GM18526 (cell line): Measurements from ENCODE around the gene IRAK1.

Experiments
- POLR2A ChIP-seq: IDR thresholded peaks from 3 replicates; pipeline ENCODE4 v1.6.1; 2011; ENCODE audit not compliant: insufficient read length; ENCODE audit errors: extremely low read depth

IRAK1 gene

DNA sequence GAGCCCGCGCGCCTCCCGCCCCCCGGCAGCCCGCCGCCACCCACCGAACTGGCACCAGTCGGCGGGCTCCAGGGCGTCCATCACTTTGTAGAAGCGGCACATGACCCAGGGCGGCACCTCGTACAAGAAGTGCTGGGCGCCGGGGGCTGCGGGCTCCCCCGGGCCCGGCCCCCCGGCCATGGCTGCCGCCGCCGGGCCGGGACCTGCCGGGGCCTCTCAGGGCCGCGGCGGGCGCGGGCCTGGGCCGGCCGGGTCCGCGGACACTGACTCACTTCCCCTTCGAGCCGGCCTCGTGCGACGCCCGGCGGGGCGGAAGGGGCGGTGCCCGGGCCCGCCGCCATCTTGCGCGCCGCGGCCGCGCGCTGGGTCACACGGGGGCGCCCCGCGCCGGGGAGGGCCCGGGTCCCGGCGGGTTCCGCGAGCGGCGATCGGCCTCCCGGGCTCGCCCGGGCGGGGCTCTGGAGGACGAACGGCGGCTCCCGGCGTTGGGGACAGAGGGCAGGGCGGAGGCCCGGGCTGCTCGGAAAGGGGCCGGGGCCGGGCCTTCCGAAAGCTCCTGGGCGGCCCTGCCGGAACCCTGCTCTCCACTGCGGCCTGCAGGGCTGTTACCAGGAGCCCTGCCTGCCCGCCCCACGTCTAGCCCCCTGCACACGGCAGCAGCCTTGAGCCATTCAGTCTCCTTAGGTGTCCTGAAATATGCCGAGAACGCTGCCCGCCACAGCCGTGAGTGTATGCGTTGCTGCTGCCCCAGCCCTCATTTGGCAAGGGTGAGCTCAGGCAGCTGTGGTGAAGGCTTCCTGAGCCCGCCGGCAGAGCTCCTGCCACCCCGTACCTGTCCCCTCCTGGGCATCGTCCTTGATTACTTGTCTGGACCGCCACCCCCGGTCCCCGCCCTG is at the start of gene IRAK1:
TSS of gene IRAK1 (minus strand) at position 270 of the 896 bp plus-strand sequence. CDS start at position 180, 90 bp downstream.
- TF ChIP-seq POLR2A, result peak; percentile 34

DNA sequence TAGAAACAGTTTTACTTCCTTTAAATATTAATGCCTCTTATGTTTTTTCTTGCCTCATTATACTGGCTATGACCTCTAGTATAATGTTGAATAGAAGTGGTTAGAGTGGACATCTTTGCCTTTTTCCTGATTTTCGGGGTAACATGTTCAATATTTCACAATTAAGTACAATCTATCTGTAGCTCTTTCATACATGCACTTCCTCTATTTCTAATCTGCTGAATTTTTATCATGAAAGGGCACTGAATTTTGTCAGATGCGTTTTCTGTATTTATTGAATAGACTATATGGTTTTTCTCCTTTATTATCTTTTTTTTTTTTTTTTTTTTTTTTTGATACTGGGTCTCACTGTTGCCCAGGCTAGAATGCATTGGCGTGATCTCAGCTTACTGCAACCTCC is 48.9 kb upstream of the IRAK1 start:
- no peak for TF ChIP-seq POLR2A

DNA sequence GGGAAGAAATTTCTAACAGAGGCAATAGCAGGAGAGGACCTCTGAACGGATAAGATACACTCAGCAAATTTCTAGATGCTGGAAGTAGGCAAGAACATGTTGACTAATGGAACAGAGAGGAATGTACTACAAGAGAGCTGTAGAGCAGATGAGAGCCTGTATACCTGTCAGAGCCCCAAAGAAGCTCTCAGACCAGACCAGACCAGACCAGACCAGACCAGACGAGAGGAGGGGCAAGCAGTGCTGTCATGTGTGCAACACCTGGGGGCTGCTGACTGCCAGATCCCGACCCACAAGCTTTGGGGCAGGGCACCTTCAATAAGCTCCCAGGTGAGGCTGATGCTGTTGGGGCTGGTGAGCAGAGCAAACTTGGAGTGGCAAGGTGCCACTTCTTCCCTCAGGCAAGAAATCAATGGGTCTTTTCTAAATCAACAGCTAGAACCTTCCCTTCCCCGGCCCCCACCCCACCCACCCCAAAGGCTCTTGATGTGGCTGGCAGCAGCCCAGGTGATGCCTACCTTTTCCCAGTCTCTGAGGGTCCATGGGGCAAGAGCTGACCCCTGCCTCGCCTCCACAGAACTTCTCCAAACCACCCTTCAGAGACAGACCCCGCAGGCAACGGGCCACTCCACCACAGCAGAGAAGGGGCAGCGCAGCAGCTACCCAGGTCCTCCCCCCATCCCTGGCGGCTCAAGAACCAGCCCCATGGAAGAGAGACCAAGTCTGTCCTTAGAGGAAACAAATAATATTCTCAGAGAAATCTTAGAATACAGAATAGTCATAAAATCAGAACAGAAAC is 45.1 kb upstream of the IRAK1 start:
- TF ChIP-seq POLR2A, result no peak

DNA sequence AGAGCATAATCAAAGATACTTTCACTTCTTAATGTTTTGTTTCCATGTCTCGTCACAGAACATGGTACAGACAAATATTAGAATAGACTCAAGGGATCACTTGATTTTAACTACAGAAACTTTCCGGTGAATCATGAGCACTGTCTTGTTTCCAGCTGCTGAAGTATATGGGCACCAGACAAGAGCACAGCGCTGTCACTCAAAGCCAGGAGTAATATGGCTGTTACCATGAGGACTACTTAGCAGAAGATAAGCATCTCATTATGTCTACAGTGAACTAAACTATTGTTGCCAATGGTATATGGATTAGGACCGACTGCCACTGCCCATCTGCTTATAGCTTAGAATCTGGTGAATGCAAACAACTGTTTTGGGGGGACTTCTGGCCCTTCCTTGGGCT is 43.5 kb upstream of the IRAK1 start:
- no peak for TF ChIP-seq POLR2A

DNA sequence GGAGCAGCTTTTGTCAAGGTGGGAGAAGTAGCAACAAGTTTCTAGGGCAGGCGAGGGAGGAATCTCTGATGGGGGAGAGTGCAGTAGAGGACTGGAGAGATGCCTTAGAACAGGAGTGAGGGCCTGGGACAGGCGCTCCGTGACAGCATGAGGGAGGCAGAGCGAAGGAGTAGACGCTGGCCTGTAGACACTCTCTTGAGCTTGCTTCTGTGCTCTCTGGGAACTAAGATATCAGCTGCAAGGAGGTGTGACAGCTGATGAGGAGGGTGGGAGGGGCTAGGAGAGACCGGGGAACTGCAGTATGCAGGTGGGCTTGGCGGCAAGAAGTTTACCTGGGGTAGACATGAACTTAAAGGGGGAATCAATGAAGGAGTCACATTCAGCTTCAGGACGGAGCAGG is 42.1 kb upstream of the IRAK1 start:
- TF ChIP-seq POLR2A, result no peak

DNA sequence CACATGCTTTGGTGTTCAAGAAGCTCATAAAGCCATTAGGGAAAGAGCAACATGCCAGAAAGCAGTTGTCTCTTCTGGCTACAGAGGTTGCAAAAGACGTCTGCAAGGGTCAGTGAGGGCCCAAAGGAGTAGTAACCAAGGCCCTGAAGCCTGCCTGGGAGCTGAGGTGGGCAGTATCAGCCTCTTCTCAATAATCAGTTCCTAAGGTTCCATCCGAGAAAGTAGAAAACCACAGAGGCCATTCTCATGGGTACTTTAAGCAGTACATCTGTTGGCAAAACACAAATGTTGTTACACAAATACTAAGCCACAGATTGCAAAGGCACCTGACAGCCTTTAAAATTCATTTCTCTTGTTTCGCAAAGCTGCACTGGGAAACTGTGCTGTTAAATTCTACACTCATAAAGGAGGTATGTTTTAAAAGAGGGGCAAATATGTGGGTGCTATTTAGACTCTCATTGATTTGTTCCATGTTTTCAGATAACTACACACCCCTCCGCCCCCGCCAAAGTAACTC is 40.1 kb upstream of the IRAK1 start:
- TF ChIP-seq POLR2A, result no peak

DNA sequence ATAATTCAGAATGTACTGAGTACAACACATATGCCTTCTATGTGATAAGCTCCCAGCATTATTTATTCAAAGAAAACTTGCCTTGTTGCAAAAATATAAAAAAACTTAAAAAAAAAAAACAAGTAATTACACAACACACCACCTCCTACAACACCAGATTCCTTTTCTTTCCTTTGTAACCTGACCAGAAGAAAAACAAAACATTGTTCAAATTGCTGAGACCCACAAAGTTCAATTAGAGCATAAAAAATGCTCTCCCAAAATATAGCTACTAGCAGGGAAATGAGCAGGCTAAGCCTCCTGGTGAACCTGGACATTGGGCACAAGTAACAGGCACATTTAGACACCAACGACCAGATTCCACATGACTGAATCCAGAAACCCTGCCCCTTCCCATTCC is 39.5 kb upstream of the IRAK1 start:
- no peak for TF ChIP-seq POLR2A

DNA sequence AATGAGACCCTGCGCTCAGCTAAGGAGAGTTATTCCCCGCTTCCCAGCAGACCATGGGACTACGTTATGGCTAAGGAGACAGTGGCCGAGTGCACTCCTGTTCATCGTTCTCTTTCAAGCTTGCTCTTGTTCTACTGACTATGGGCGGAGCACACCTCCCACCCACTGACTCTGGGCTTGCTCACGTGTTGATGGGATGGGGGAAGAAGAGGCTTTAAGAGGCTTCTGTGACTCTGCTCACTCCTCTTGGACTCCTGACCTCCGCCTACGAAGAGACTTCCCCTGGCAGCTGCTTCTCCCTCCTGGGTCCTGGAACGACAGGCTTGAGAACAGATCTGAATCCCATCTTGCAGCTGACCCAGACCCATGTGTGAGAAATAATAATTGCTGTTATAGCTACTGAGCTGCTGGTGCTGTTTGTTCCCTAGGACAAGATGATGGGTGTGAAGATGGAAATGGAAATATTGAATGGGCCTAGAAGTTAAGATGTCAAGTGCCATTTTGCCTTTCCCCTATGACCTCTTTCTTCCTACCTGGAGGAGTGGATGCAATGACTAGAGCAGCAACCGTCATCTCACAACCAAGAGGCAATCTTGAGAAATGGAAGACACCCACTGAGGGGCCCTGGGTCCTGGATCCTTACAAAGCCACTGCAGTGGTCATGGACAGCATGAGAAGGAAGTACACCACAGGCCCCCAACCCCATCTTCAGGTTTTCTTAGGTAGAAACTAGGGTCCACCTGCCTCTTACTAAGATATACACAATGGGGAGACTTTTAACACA is 38.7 kb upstream of the IRAK1 start:
- TF ChIP-seq POLR2A, result no peak

DNA sequence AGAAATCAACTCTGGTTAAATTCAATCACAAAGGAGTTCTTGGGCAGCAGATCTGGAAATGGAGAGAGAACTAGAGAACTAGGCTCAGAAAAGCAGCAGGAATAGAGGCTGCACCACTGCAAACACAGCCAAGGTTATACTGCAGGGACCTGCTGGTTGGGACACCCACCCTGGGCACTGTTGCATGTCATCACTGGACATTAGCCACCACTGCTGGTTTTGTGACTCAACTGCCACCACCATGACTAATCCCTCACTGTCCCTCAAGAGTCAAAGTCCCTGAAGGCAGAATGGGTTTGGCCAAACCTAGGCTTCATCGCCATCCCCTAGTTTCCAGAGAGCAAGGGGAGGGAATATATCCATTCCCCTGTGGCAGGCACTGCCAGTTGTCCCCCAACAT is 38.1 kb upstream of the IRAK1 start:
- no peak for TF ChIP-seq POLR2A

DNA sequence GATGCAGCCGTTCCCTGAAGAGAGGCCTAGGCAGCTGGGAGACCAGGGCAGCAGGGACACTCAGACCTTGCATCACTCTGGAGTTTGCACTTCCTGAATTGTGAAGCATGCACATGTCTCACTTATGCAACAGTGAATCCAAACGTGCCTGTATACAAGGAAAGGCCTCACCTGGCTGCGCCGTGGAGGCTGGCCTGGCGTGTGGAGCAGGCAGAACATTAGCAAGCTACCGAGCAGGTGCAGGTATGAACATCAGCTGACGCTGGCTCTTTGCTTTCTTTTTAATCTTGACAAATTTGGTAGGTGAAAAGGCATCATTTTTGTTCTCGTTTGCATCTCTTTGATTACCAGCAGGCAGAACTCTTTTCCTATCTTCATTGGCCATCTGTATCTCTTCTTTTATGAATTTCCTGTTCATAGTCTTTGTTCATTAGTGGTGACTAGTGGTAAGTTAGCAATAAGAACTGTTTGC is 37.1 kb upstream of the IRAK1 start:
- TF ChIP-seq POLR2A, result no peak

DNA sequence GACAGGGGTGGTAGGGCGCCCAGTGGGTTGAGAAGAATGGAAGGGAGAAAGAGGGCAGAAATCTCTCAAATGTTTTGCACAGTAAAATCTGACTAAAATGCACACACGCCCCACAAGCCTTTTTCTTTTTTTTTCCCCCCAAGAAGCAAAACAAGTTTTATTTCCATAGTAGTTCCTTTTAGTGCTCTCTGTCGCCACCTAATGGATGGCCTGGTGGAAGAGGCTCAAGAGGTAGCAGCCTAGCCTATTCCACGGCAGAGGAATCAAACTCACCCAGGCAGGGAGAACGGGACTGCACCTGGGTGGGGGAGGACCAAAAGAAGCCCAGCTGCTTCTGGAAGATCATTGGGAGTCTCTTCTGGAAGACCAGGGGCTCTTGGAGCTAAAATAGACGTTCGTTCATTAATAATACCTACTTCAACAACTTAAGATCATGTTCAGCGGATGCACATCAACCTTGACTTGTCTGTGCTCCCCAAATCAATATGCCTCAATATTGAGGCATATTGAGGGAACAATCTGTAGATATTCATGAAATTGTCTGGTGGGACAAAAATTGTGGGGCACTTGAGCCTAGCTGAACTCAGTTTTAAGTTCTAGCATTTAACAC is 31.6 kb upstream of the IRAK1 start:
- TF ChIP-seq POLR2A, result no peak

DNA sequence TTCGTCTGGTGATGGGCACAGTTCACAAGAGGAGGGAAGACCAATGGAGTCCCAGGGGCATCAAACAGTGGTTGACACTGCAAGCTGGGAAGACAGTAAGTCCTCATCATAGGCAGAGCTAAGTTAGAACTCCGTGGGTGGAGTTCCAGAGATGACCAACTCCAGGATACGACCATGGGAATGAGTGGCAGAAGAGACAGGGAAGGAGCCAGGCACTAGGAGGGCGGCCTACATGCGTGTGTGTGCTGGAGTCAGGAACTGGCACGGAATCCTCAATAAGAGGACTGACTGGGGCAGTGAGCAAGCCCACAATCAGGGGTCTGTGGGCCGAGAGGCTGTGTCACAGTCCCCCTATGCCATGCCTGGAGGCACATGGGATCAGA is 30.4 kb upstream of the IRAK1 start:
- no peak for TF ChIP-seq POLR2A

DNA sequence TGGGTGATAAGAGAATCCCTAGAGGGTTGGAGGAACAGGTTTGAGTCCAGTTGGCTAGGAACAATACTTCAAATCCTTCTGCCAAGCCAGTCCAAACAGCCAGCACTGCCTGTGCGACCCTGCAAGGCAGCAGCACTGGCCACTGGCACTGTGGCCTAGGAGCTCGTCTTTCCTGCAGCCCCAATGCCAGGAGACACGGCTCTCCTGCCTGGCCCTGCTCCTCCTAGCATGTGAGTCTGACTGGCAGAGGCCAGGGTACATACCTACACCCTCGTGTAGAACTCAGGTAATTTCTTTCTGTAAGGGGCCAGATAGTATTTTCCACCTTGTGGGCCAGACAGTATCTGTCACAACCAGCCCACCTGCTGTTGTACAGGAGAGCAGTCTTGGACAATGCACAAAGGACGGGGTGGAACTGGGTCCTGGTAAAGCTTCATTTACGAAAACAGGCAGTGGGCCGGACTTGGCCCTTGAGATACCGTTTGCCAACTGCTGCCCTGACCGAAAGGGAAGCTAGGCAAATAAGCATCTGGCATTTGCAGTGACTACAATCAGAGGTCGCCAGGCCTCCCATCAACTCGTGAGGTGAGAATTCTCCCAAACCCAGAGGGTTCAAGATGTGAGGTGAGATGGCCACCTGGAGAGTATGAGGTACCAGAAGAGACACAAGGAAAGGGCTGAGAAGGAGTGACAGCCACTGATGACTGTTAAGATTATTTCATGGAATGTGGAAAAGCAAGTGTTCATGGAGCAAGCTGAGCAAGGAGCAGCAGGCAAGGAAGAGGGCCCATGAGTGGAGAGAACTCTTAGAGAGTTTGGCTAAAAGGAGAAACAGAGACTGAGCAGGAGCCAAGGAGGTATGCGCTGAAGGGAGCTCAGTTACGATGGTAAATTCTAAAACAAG is 29.8 kb upstream of the IRAK1 start:
- TF ChIP-seq POLR2A, result no peak

DNA sequence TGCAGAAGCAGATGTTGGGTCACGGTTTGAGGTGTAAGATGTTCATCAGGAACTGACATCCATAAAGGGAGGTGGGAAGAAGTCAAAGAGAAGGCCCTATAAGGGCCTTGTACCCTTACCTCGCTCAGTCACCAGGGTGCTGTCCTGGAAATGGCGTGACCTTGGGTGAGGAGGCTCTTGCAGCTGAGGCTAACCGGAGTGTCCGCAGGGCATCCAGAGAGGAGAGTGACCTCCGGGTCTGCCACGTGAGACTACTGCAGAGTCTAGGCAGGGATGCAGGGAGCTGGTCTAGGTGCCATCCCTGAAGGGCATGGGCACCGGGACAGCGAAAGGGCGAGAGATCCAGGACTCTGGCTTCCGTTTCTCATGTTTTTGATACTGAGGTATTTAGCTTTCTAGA is 28.7 kb upstream of the IRAK1 start:
- no peak for TF ChIP-seq POLR2A

DNA sequence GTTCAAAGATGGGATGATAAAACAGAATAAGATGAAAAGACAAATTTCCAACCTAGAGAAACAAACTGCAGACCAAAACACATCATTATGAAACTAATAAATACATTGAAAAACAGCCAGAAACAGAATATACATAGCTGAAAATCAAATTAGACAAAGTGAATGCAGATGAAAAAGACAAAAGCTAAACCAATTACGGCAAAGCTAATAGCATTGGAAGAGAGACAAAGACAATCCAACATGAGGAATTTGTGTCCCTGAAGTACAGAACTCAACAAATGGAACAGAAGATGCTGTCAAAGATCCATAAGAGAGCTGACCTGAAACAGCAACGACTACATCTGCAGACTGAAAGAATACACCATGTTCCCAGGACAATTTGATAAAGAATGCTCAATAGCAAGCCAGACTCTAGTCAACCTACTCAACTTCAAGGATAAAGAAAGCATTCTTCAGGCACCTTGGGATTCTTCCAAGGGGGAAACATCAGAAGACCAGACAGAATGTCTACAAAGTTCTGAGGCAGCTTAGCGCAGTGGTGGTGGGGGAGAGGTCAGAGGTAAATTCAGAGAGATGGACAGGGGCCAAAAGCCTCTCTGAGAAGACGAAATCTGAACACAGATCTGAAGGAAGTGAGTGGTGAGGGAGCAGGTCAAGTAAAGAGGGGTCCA is 27.4 kb upstream of the IRAK1 start:
- TF ChIP-seq POLR2A, result no peak
